K562 (cell line): ENCODE results near the gene NFS1. TPM values are rescaled to one million over a fixed set of nuclear protein-coding genes. Genes with fewer than 3 reads are reported as not detected.

Source experiments
- CBX2 ChIP-seq: fragments of 200-600 bp; sonication (generic); IDR thresholded peaks from one replicate; pipeline ENCODE4 v1.6.1; 2012; ENCODE audit warnings: mild to moderate bottlenecking, low read length, inconsistent platforms; ENCODE audit not compliant: insufficient read depth, poor library complexity, severe bottlenecking
- GATA2 ChIP-seq: sonication (generic); formaldehyde crosslinking; IDR thresholded peaks from 2 replicates; pipeline ENCODE4 v1.4.0; 2020; ENCODE audit warnings: mild to moderate bottlenecking, missing genetic modification reagents
- JUNB ChIP-seq: fragments of 450-650 bp; formaldehyde crosslinking; conservative IDR thresholded peaks from 2 replicates; pipeline ENCODE4 v1.4.0; 2020; ENCODE audit warnings: mild to moderate bottlenecking
- JUND ChIP-seq, 2 experiments: IDR thresholded peaks; 2 replicates in 1 of 2; 3 replicates in 1 of 2; pipeline ENCODE4 v1.6.1; 2011; ENCODE audit warnings: borderline replicate concordance in 2 of 2, low read depth in 2 of 2, low read length in 2 of 2, improper control_type of control experiment in 1 of 2, missing biosample characterization in 1 of 2, missing genetic modification characterization in 1 of 2, missing genetic modification reagents in 1 of 2
- NCOA6 ChIP-seq: fragments of 450-650 bp; IDR thresholded peaks from 2 replicates; pipeline ENCODE4 v1.6.1; 2017; ENCODE audit warnings: mild to moderate bottlenecking
- PHF8 ChIP-seq: fragments of 200-600 bp; sonication (generic); IDR thresholded peaks from 2 replicates; pipeline ENCODE4 v1.6.1; 2012; ENCODE audit warnings: mixed run types, mild to moderate bottlenecking, inconsistent platforms, low read length, moderate library complexity, borderline replicate concordance
- RBM15 ChIP-seq: fragments of 200-400 bp; formaldehyde crosslinking; IDR thresholded peaks from 2 replicates; pipeline ENCODE4 v1.6.1; 2018; ENCODE audit warnings: mild to moderate bottlenecking, low read length, moderate library complexity; ENCODE audit not compliant: insufficient read depth
- ZC3H11A ChIP-seq: IDR thresholded peaks from 2 replicates; pipeline ENCODE4 v1.6.1; 2012; ENCODE audit warnings: low read depth, low read length, improper control_type of control experiment
- ZEB2 ChIP-seq: fragments of 450-650 bp; IDR thresholded peaks from 2 replicates; pipeline ENCODE4 v1.6.1; 2016
- ZKSCAN1 ChIP-seq: fragments of 150-350 bp; IDR thresholded peaks from 2 replicates; pipeline ENCODE4 v1.6.1; 2016; ENCODE audit warnings: low read depth, low read length
- ZNF24 ChIP-seq: fragments of 450-650 bp; IDR thresholded peaks from 2 replicates; pipeline ENCODE4 v1.6.1; 2016
- ZNF263 ChIP-seq: sonication (generic); formaldehyde crosslinking; IDR thresholded peaks from 2 replicates; pipeline ENCODE4 v1.8.0; 2022; ENCODE audit warnings: mild to moderate bottlenecking, missing genetic modification reagents, borderline replicate concordance
- ZNF347 ChIP-seq: fragments of 450-650 bp; formaldehyde crosslinking; IDR thresholded peaks from 2 replicates; pipeline ENCODE4 v1.4.0; 2020; ENCODE audit warnings: low read depth, mild to moderate bottlenecking, moderate library complexity
- polyA plus RNA-seq, 8 experiments: library from polyadenylated mRNA; depleted of rRNA in 4 of 8; stranded (reverse) in 5 of 8; unstranded in 3 of 8; fragments of >200 nt; fragmentation: Nextera tagmentation in 2 of 8; fragmentation: Illumina TruSeq in 1 of 8; extraction: Ambion mirVana in 2 of 8; extraction: Trizol in 1 of 8; gene quantifications; 2 replicates each; pipeline versions ENCODE4 v1.2.1 to v1.2.3, GENCODE V29; 2011 to 2014; ENCODE audit warnings: inconsistent platforms in 1 of 8, missing spikeins in 1 of 8
- total RNA-seq, 7 experiments: library from RNA; depleted of rRNA in 6 of 7; stranded (reverse); fragments of >200 nt in 6 of 7; fragmentation: Illumina TruSeq in 2 of 7; extraction: Trizol in 2 of 7; gene quantifications; 2 replicates each; pipeline versions ENCODE4 v1.2.1 to v1.2.3, GENCODE V29; 2011 to 2021; ENCODE audit warnings: low replicate concordance in 1 of 7
- TF ChIP-seq, protein P1 (sequence below): sonication (generic); formaldehyde crosslinking; IDR thresholded peaks from 2 replicates; pipeline ENCODE4 v1.8.0; 2022; ENCODE audit warnings: mild to moderate bottlenecking, missing genetic modification reagents, borderline replicate concordance
- TF ChIP-seq, protein P2 (sequence below): fragments of 250-450 bp; sonication (Bioruptor Pico); IDR thresholded peaks from 2 replicates; pipeline ENCODE4 v1.8.0; 2022; ENCODE audit warnings: moderate library complexity, mild to moderate bottlenecking, inconsistent platforms
- TF ChIP-seq, protein P3 (sequence below): fragments of 450-650 bp; IDR thresholded peaks from 2 replicates; pipeline ENCODE4 v1.6.1; 2018; ENCODE audit not compliant: partially characterized antibody
- TF ChIP-seq, protein P4 (sequence below): sonication (generic); formaldehyde crosslinking; IDR thresholded peaks from 2 replicates; pipeline ENCODE4 v1.8.0; 2022; ENCODE audit warnings: mild to moderate bottlenecking, missing genetic modification reagents

Gene NFS1
- total and polyA plus RNA-seq, 9 of the 15 experiments (the other 6 are each of a cell fraction or from before 2014, with no cell fraction given), result 11.5 to 84.8 (median 47.1) TPM

DNA sequence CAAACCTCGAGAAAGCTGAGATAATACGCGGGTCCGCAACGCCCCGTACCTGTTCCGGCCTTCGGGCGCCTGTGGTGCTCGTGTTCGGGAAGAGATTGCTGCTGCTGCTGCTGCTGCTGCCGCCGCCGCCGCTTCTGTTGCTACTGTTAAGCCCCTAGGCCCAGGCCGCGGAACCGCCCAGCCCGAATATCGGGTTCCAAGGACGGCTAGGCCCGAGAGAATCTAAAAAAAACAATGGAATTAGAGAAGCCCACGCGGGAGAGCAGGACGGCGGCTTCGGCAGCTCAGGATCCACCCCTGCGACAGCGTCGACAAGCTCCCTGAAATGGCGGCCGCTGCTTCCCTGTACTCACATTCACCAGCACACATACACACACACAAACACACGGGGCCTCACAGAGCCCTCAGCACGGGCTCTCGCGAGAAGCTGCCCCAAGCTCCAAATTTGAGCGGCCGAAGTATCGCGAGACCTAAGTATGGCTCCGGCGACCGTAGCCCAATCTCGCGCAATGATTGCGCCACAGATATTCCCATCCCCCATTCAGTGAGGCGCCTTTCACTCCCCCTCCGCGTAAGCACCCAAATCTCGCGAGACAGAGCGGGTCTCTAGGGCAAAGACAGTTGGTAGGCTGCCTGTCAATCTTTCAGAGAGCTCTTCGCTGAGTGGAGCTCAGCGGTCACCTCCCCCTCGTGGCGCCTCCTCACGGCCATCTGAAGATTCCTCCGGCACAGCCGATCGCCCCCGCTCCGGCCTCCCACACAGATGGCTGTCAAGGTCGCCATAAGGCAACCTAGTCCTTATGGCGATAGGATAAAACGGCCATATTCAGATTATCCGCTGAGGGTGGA, 43.0 kb upstream of the NFS1 start, which contains the start of gene RBM39 (continued):
- peak; percentile 54 for TF ChIP-seq ZNF263
- no peak for TF ChIP-seq CBX2
- TF ChIP-seq JUNB (CRISPR knock-in tag), result no peak
- TF ChIP-seq ZKSCAN1, result no peak; the same call in 1 of the 2 replicates
- TF ChIP-seq, protein P1, sequence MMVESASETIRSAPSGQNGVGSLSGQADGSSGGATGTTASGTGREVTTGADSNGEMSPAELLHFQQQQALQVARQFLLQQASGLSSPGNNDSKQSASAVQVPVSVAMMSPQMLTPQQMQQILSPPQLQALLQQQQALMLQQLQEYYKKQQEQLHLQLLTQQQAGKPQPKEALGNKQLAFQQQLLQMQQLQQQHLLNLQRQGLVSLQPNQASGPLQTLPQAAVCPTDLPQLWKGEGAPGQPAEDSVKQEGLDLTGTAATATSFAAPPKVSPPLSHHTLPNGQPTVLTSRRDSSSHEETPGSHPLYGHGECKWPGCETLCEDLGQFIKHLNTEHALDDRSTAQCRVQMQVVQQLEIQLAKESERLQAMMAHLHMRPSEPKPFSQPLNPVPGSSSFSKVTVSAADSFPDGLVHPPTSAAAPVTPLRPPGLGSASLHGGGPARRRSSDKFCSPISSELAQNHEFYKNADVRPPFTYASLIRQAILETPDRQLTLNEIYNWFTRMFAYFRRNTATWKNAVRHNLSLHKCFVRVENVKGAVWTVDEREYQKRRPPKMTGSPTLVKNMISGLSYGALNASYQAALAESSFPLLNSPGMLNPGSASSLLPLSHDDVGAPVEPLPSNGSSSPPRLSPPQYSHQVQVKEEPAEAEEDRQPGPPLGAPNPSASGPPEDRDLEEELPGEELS (CRISPR knock-in tag), result peak; percentile 50; the same call in 1 of the 2 replicates
- no peak for TF ChIP-seq ZEB2
- no peak for TF ChIP-seq ZNF347
- no peak for TF ChIP-seq NCOA6
- TF ChIP-seq, protein P2, sequence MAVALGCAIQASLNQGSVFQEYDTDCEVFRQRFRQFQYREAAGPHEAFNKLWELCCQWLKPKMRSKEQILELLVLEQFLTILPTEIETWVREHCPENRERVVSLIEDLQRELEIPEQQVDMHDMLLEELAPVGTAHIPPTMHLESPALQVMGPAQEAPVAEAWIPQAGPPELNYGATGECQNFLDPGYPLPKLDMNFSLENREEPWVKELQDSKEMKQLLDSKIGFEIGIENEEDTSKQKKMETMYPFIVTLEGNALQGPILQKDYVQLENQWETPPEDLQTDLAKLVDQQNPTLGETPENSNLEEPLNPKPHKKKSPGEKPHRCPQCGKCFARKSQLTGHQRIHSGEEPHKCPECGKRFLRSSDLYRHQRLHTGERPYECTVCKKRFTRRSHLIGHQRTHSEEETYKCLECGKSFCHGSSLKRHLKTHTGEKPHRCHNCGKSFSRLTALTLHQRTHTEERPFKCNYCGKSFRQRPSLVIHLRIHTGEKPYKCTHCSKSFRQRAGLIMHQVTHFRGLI (CRISPR knock-in tag), result no peak
- TF ChIP-seq RBM15, result no peak
- peak; percentile 98 for TF ChIP-seq PHF8
- TF ChIP-seq JUND (IDR thresholded peaks at IDR 0.05; ENCODE audit: borderline replicate concordance, low read depth, low read length), result peak; percentile 56; the same call in 1 of the 2 replicates
- no peak; the same call in 2 of the 3 replicates for TF ChIP-seq JUND (tag; IDR thresholded peaks at IDR 0.05; ENCODE audit: borderline replicate concordance, low read depth, low read length)
- TF ChIP-seq, protein P3, sequence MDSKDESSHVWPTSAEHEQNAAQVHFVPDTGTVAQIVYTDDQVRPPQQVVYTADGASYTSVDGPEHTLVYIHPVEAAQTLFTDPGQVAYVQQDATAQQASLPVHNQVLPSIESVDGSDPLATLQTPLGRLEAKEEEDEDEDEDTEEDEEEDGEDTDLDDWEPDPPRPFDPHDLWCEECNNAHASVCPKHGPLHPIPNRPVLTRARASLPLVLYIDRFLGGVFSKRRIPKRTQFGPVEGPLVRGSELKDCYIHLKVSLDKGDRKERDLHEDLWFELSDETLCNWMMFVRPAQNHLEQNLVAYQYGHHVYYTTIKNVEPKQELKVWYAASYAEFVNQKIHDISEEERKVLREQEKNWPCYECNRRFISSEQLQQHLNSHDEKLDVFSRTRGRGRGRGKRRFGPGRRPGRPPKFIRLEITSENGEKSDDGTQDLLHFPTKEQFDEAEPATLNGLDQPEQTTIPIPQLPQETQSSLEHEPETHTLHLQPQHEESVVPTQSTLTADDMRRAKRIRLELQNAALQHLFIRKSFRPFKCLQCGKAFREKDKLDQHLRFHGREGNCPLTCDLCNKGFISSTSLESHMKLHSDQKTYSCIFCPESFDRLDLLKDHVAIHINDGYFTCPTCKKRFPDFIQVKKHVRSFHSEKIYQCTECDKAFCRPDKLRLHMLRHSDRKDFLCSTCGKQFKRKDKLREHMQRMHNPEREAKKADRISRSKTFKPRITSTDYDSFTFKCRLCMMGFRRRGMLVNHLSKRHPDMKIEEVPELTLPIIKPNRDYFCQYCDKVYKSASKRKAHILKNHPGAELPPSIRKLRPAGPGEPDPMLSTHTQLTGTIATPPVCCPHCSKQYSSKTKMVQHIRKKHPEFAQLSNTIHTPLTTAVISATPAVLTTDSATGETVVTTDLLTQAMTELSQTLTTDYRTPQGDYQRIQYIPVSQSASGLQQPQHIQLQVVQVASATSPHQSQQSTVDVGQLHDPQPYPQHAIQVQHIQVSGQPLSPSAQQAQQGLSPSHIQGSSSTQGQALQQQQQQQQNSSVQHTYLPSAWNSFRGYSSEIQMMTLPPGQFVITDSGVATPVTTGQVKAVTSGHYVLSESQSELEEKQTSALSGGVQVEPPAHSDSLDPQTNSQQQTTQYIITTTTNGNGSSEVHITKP, result peak; percentile 45
- TF ChIP-seq ZC3H11A, result no peak
- TF ChIP-seq, protein P4, sequence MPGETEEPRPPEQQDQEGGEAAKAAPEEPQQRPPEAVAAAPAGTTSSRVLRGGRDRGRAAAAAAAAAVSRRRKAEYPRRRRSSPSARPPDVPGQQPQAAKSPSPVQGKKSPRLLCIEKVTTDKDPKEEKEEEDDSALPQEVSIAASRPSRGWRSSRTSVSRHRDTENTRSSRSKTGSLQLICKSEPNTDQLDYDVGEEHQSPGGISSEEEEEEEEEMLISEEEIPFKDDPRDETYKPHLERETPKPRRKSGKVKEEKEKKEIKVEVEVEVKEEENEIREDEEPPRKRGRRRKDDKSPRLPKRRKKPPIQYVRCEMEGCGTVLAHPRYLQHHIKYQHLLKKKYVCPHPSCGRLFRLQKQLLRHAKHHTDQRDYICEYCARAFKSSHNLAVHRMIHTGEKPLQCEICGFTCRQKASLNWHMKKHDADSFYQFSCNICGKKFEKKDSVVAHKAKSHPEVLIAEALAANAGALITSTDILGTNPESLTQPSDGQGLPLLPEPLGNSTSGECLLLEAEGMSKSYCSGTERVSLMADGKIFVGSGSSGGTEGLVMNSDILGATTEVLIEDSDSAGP (CRISPR knock-in tag), result no peak; the same call in 1 of the 2 replicates
- peak; percentile 48; the same call in 1 of the 2 replicates for TF ChIP-seq GATA2 (CRISPR knock-in tag)
- no peak for TF ChIP-seq ZNF24
